ENCODE measurements around the gene GPS1.

GPS1 gene

GRCh38 chr17:82013341-82013740, 38.4 kb upstream of the GPS1 start:
- no peak overlapping the region for H3K18ac ChIP-seq (ENCODE audit: low read length)
- H3K4me3 ChIP-seq (ENCODE audit: low read length) = no peak overlapping the region
- H4K8ac ChIP-seq (ENCODE audit: low read depth, low read length) = no peak overlapping the region
- H3K4me1 ChIP-seq (ENCODE audit: control insufficient read depth, low read depth, low read length) = no peaks in the 10 kb centered on the region
- no CpG with 5 or more reads among the region's 22 CpGs for WGBS (ENCODE audit: extremely low coverage, insufficient coverage, low lambda C conversion rate)
- H2BK15ac ChIP-seq (replicated peaks; ENCODE audit: low read depth) = no peak overlapping the region
- no peak overlapping the region for H3K4ac ChIP-seq (ENCODE audit: low read depth, low read length)
- H3K56ac ChIP-seq (ENCODE audit: low read length) = no peak overlapping the region
- no peak overlapping the region for H2BK5ac ChIP-seq (ENCODE audit: low read length)
- no peaks in the 10 kb centered on the region for H3K36me3 ChIP-seq (ENCODE audit: control insufficient read depth, insufficient read depth, low read length)
- no peak for DNase-seq
- no peak overlapping the region for H3K27ac ChIP-seq (ENCODE audit: low read depth, low read length)
- H3K9ac ChIP-seq (ENCODE audit: low read length) = no peak overlapping the region
- H3K79me1 ChIP-seq (ENCODE audit: low read length) = no peaks in the 10 kb centered on the region
- no peaks in the 10 kb centered on the region for H3K27me3 ChIP-seq (ENCODE audit: insufficient read depth, low read length, poor library complexity)
- no peak overlapping the region for H4K5ac ChIP-seq (ENCODE audit: low read length)
- H3K23ac ChIP-seq (ENCODE audit: low read length) = no peak overlapping the region
- no peak overlapping the region for H2BK120ac ChIP-seq (ENCODE audit: low read depth, low read length)
- no peak overlapping the region for H3K4me2 ChIP-seq (ENCODE audit: low read length)
- H2AK5ac ChIP-seq (ENCODE audit: low read length) = no peak overlapping the region
- no peaks in the 10 kb centered on the region for H3K79me2 ChIP-seq (ENCODE audit: control insufficient read depth, insufficient read depth, low read length)

GRCh38 chr17:82013772-82014321, 37.9 kb upstream of the GPS1 start:
- WGBS (ENCODE audit: extremely low coverage, insufficient coverage, low lambda C conversion rate) = no CpG with 5 or more reads among the region's 16 CpGs

GRCh38 chr17:82014432-82014831, 37.3 kb upstream of the GPS1 start:
- H3K56ac ChIP-seq (ENCODE audit: low read length) = no peak overlapping the region
- H3K18ac ChIP-seq (ENCODE audit: low read length) = no peak overlapping the region
- no peak overlapping the region for H4K8ac ChIP-seq (ENCODE audit: low read depth, low read length)
- H3K9ac ChIP-seq (ENCODE audit: low read length) = no peak overlapping the region
- no peak overlapping the region for H2BK5ac ChIP-seq (ENCODE audit: low read length)
- H3K27ac ChIP-seq (ENCODE audit: low read depth, low read length) = no peak overlapping the region
- no peak overlapping the region for H3K4me3 ChIP-seq (ENCODE audit: low read length)
- H3K27me3 ChIP-seq (ENCODE audit: insufficient read depth, low read length, poor library complexity) = no peaks in the 10 kb centered on the region
- H2BK120ac ChIP-seq (ENCODE audit: low read depth, low read length) = no peak overlapping the region
- no peak overlapping the region for H2BK15ac ChIP-seq (replicated peaks; ENCODE audit: low read depth)
- H3K79me1 ChIP-seq (ENCODE audit: low read length) = no peaks in the 10 kb centered on the region
- no peaks in the 10 kb centered on the region for H3K79me2 ChIP-seq (ENCODE audit: control insufficient read depth, insufficient read depth, low read length)
- H3K4me2 ChIP-seq (ENCODE audit: low read length) = no peak overlapping the region
- H4K5ac ChIP-seq (ENCODE audit: low read length) = no peak overlapping the region
- H3K4ac ChIP-seq (ENCODE audit: low read depth, low read length) = no peak overlapping the region
- no CpG with 5 or more reads among the region's 23 CpGs for WGBS (ENCODE audit: extremely low coverage, insufficient coverage, low lambda C conversion rate)
- no peak overlapping the region for H3K23ac ChIP-seq (ENCODE audit: low read length)
- H2AK5ac ChIP-seq (ENCODE audit: low read length) = no peak overlapping the region
- no peaks in the 10 kb centered on the region for H3K36me3 ChIP-seq (ENCODE audit: control insufficient read depth, insufficient read depth, low read length)
- H3K4me1 ChIP-seq (ENCODE audit: control insufficient read depth, low read depth, low read length) = no peaks in the 10 kb centered on the region
- DNase-seq = no peak

More at GRCh38 chr17:82013772-82014321, 37.9 kb upstream of the GPS1 start:
- H3K56ac ChIP-seq (ENCODE audit: low read length) = no peak overlapping the region
- H3K27me3 ChIP-seq (ENCODE audit: insufficient read depth, low read length, poor library complexity) = no peaks in the 10 kb centered on the region
- no peak overlapping the region for H4K5ac ChIP-seq (ENCODE audit: low read length)
- H3K18ac ChIP-seq (ENCODE audit: low read length) = no peak overlapping the region
- no peaks in the 10 kb centered on the region for H3K36me3 ChIP-seq (ENCODE audit: control insufficient read depth, insufficient read depth, low read length)
- H2BK120ac ChIP-seq (ENCODE audit: low read depth, low read length) = no peak overlapping the region
- H3K79me2 ChIP-seq (ENCODE audit: control insufficient read depth, insufficient read depth, low read length) = no peaks in the 10 kb centered on the region
- no peak overlapping the region for H3K4me3 ChIP-seq (ENCODE audit: low read length)
- no peaks in the 10 kb centered on the region for H3K79me1 ChIP-seq (ENCODE audit: low read length)
- no peak overlapping the region for H2AK5ac ChIP-seq (ENCODE audit: low read length)
- no peak overlapping the region for H3K27ac ChIP-seq (ENCODE audit: low read depth, low read length)
- no peak overlapping the region for H4K8ac ChIP-seq (ENCODE audit: low read depth, low read length)
- H3K23ac ChIP-seq (ENCODE audit: low read length) = no peak overlapping the region
- H3K9ac ChIP-seq (ENCODE audit: low read length) = no peak overlapping the region
- H2BK15ac ChIP-seq (replicated peaks; ENCODE audit: low read depth) = no peak overlapping the region
- H3K4me2 ChIP-seq (ENCODE audit: low read length) = no peak overlapping the region
- no peak overlapping the region for H3K4ac ChIP-seq (ENCODE audit: low read depth, low read length)
- no peak for DNase-seq
- H2BK5ac ChIP-seq (ENCODE audit: low read length) = no peak overlapping the region
- H3K4me1 ChIP-seq (ENCODE audit: control insufficient read depth, low read depth, low read length) = no peaks in the 10 kb centered on the region

DNA sequence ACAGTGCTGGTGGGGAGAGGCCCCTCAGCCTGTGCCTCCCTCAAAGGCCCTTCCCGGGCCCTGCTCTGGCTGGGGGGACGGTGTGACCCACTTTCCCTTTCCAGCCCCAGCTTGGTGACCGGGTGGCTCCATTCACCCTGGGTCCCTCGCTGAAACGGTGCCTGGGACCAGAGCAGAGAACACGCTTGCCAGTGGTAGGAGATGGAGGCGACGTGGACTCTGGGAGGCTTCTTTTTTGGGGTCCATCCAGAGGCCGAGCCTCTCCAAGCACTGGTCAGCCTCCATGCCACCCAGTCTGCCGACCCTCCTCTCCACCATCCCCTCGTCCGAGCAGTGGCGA, 36.8 kb upstream of the GPS1 start:
- no peaks in the 10 kb centered on the region for H3K79me2 ChIP-seq (ENCODE audit: control insufficient read depth, insufficient read depth, low read length)
- no peaks in the 10 kb centered on the region for H3K36me3 ChIP-seq (ENCODE audit: control insufficient read depth, insufficient read depth, low read length)
- no peaks in the 10 kb centered on the region for H3K27me3 ChIP-seq (ENCODE audit: insufficient read depth, low read length, poor library complexity)
- no CpG with 5 or more reads among the region's 13 CpGs for WGBS (ENCODE audit: extremely low coverage, insufficient coverage, low lambda C conversion rate)
- H3K18ac ChIP-seq (ENCODE audit: low read length) = no peak overlapping the region
- H3K23ac ChIP-seq (ENCODE audit: low read length) = no peak overlapping the region
- no peaks in the 10 kb centered on the region for H3K4me1 ChIP-seq (ENCODE audit: control insufficient read depth, low read depth, low read length)
- H4K8ac ChIP-seq (ENCODE audit: low read depth, low read length) = no peak overlapping the region
- no peaks in the 10 kb centered on the region for H3K79me1 ChIP-seq (ENCODE audit: low read length)
- no peak for DNase-seq
- H3K9ac ChIP-seq (ENCODE audit: low read length) = no peak overlapping the region
- no peak overlapping the region for H4K5ac ChIP-seq (ENCODE audit: low read length)
- H3K4ac ChIP-seq (ENCODE audit: low read depth, low read length) = no peak overlapping the region
- no peak overlapping the region for H3K4me3 ChIP-seq (ENCODE audit: low read length)
- H3K27ac ChIP-seq (ENCODE audit: low read depth, low read length) = no peak overlapping the region
- H2AK5ac ChIP-seq (ENCODE audit: low read length) = no peak overlapping the region
- no peak overlapping the region for H2BK5ac ChIP-seq (ENCODE audit: low read length)
- no peak overlapping the region for H3K4me2 ChIP-seq (ENCODE audit: low read length)
- no peak overlapping the region for H2BK120ac ChIP-seq (ENCODE audit: low read depth, low read length)
- no peak overlapping the region for H3K56ac ChIP-seq (ENCODE audit: low read length)
- H2BK15ac ChIP-seq (replicated peaks; ENCODE audit: low read depth) = no peak overlapping the region

- no peak overlapping the region for H2AK5ac ChIP-seq (ENCODE audit: low read length)
- no peak overlapping the region for H3K18ac ChIP-seq (ENCODE audit: low read length)
- H3K27ac ChIP-seq (ENCODE audit: low read depth, low read length) = no peak overlapping the region
- no peak for DNase-seq
- H3K56ac ChIP-seq (ENCODE audit: low read length) = no peak overlapping the region
- no peaks in the 10 kb centered on the region for H3K27me3 ChIP-seq (ENCODE audit: insufficient read depth, low read length, poor library complexity)
- H3K23ac ChIP-seq (ENCODE audit: low read length) = no peak overlapping the region
- no CpG with 5 or more reads among the region's 24 CpGs for WGBS (ENCODE audit: extremely low coverage, insufficient coverage, low lambda C conversion rate)
- H2BK5ac ChIP-seq (ENCODE audit: low read length) = no peak overlapping the region
- no peak overlapping the region for H2BK120ac ChIP-seq (ENCODE audit: low read depth, low read length)
- no peak overlapping the region for H2BK15ac ChIP-seq (replicated peaks; ENCODE audit: low read depth)
- no peak overlapping the region for H3K4me3 ChIP-seq (ENCODE audit: low read length)
- H4K5ac ChIP-seq (ENCODE audit: low read length) = no peak overlapping the region
- no peak overlapping the region for H4K8ac ChIP-seq (ENCODE audit: low read depth, low read length)
- no peak overlapping the region for H3K4ac ChIP-seq (ENCODE audit: low read depth, low read length)
- H3K36me3 ChIP-seq (ENCODE audit: control insufficient read depth, insufficient read depth, low read length) = no peaks in the 10 kb centered on the region
- H3K4me1 ChIP-seq (ENCODE audit: control insufficient read depth, low read depth, low read length) = no peaks in the 10 kb centered on the region
- H3K79me1 ChIP-seq (ENCODE audit: low read length) = no peaks in the 10 kb centered on the region
- H3K79me2 ChIP-seq (ENCODE audit: control insufficient read depth, insufficient read depth, low read length) = no peaks in the 10 kb centered on the region
- H3K9ac ChIP-seq (ENCODE audit: low read length) = no peak overlapping the region
- no peak overlapping the region for H3K4me2 ChIP-seq (ENCODE audit: low read length)
Measured at GRCh38 chr17:82015311-82015971, 36.3 kb upstream of the GPS1 start.
